Skeletal muscle satellite cell (primary cell): ENCODE data around the gene B4GALNT3.

Experiments
- H3K27me3 ChIP-seq: 2 replicates; pipeline ENCODE4 v1.7.0; 2013; ENCODE audit warnings: low read length; ENCODE audit not compliant: control insufficient read depth, insufficient read depth
- H3K36me3 ChIP-seq: 2 replicates; pipeline ENCODE4 v1.7.0; 2013; ENCODE audit warnings: mild to moderate bottlenecking, control low read depth, low read length; ENCODE audit not compliant: insufficient read depth
- H3K4me1 ChIP-seq: 2 replicates; pipeline ENCODE4 v1.7.0; 2013; ENCODE audit warnings: low read length; ENCODE audit not compliant: control insufficient read depth, insufficient read depth
- H3K4me2 ChIP-seq: 2 replicates; pipeline ENCODE4 v1.7.0; 2013; ENCODE audit warnings: mild to moderate bottlenecking, low read length
- H3K4me3 ChIP-seq: 2 replicates; pipeline ENCODE4 v1.7.0; 2013; ENCODE audit warnings: low read length
- H3K9ac ChIP-seq: 2 replicates; pipeline ENCODE4 v1.7.0; 2013; ENCODE audit warnings: mild to moderate bottlenecking, low read depth, low read length, moderate library complexity
- H3K9me3 ChIP-seq: replicated peaks from 2 replicates; pipeline ENCODE4 v1.7.0; 2013; ENCODE audit warnings: mild to moderate bottlenecking, control low read depth, low read length

Gene B4GALNT3

GRCh38 chr12:563250-563781 is 103.6 kb downstream of the B4GALNT3 start:
- H3K4me3 ChIP-seq, result no peak overlapping the region
- H3K9ac ChIP-seq, result no peak overlapping the region
- peaks cover 48% of the 10 kb centered on the region for H3K27me3 ChIP-seq
- no peak overlapping the region for H3K4me2 ChIP-seq
- no peaks in the 10 kb centered on the region for H3K9me3 ChIP-seq
- no peaks in the 10 kb centered on the region for H3K36me3 ChIP-seq
- H3K4me1 ChIP-seq, result no peaks in the 10 kb centered on the region

DNA sequence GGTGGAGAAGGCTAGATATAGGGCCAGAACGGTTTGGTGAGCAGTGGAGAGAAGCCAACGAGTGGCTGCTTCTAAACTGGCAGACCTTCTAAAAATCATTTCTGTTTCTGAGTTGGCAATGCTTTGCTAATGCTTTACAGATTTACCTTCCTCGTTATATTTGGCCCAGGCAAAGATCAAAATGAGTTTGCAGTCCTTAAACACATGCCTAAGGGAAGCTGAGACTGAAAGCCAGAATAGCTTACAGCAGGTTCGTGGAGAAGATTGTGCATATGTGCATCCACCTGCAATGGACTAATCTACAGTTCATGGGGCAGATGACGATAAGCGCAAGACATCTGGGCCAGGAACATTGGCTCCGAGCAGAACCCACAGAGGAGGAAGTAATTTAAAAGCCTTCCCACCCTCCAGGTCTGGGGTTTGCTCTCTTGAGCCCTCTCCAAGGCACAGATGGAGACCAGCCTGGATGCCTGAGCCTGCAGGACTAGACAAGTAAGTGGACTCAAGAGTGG is 104.1 kb downstream of the B4GALNT3 start:
- no peaks in the 10 kb centered on the region for H3K36me3 ChIP-seq
- H3K4me3 ChIP-seq, result no peak overlapping the region
- H3K9me3 ChIP-seq, result no peaks in the 10 kb centered on the region
- no peak overlapping the region for H3K9ac ChIP-seq
- H3K4me1 ChIP-seq, result no peaks in the 10 kb centered on the region
- H3K27me3 ChIP-seq, result peaks cover 43% of the 10 kb centered on the region
- H3K4me2 ChIP-seq, result no peak overlapping the region

GRCh38 chr12:565161-565560 is 105.4 kb downstream of the B4GALNT3 start:
- no peak overlapping the region for H3K4me2 ChIP-seq
- H3K4me3 ChIP-seq, result no peak overlapping the region
- H3K9me3 ChIP-seq, result no peaks in the 10 kb centered on the region
- no peaks in the 10 kb centered on the region for H3K4me1 ChIP-seq
- H3K27me3 ChIP-seq, result peaks cover 30% of the 10 kb centered on the region
- no peaks in the 10 kb centered on the region for H3K36me3 ChIP-seq
- H3K9ac ChIP-seq, result no peak overlapping the region

DNA sequence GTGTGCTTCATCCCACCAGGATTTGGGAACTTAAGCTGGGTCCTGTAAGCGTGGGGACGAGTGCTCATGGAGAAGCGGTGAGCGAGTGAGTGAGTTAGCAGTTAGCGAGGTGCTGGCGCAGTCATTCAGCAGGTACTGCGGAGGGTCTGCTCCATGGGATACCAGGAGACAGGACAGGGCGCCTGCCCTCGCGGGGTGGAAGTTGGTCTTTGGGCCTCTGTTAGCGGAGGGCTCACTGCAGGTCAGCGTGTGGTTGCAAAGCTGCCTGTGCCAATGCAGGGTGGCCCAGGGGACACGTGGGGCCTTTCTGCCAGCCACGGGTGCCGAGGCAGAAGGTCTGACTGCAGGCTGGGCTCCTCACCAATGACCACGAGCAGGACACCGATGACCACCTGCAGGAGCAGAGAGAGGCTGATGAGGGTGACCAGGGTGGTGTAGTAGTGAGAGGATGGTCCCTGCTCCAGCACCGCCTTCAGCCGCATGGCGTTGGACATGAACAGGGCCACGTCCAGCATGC is 105.9 kb downstream of the B4GALNT3 start:
- Histone ChIP-seq H3K27me3 (peaks cover 25% of the 10 kb centered on the region), H3K4me2 (no peak overlapping the region), H3K4me3 (no peak overlapping the region), H3K4me1 (peaks cover 2% of the 10 kb centered on the region), H3K36me3 (no peaks in the 10 kb centered on the region), H3K9ac (no peak overlapping the region), H3K9me3 (no peaks in the 10 kb centered on the region)

- Histone ChIP-seq H3K4me3 (no peak overlapping the region), H3K4me1 (peaks cover 22% of the 10 kb centered on the region), H3K9me3 (no peaks in the 10 kb centered on the region), H3K4me2 (no peak overlapping the region), H3K9ac (no peak overlapping the region), H3K36me3 (no peaks in the 10 kb centered on the region), H3K27me3 (peaks cover 9% of the 10 kb centered on the region)
Observed at GRCh38 chr12:568486-568885, 108.7 kb downstream of the B4GALNT3 start.

- H3K4me1 ChIP-seq, result peaks cover 22% of the 10 kb centered on the region
- no peaks in the 10 kb centered on the region for H3K9me3 ChIP-seq
- H3K4me2 ChIP-seq, result peak overlapping the region; percentile 91
- no peaks in the 10 kb centered on the region for H3K36me3 ChIP-seq
- H3K27me3 ChIP-seq, result peaks cover 8% of the 10 kb centered on the region
- peak overlapping the region; percentile 82 for H3K4me3 ChIP-seq
- peak overlapping the region; percentile 79 for H3K9ac ChIP-seq
Observed at GRCh38 chr12:569091-569676, 109.4 kb downstream of the B4GALNT3 start.

- Histone ChIP-seq H3K36me3 (no peaks in the 10 kb centered on the region), H3K4me2 (peak overlapping the region; percentile 91), H3K27me3 (peaks cover under 1% of the 10 kb centered on the region), H3K4me3 (peak overlapping the region; percentile 82), H3K9me3 (no peaks in the 10 kb centered on the region), H3K4me1 (peaks cover 27% of the 10 kb centered on the region), H3K9ac (peak overlapping the region; percentile 79)
Observed at GRCh38 chr12:569803-570434, 110.2 kb downstream of the B4GALNT3 start.

GRCh38 chr12:570435-570920 is 110.7 kb downstream of the B4GALNT3 start:
- Histone ChIP-seq H3K36me3 (no peaks in the 10 kb centered on the region), H3K9ac (peak overlapping the region; percentile 79), H3K4me2 (peak overlapping the region; percentile 91), H3K4me3 (peak overlapping the region; percentile 82), H3K27me3 (no peaks in the 10 kb centered on the region), H3K9me3 (no peaks in the 10 kb centered on the region), H3K4me1 (peaks cover 33% of the 10 kb centered on the region)

DNA sequence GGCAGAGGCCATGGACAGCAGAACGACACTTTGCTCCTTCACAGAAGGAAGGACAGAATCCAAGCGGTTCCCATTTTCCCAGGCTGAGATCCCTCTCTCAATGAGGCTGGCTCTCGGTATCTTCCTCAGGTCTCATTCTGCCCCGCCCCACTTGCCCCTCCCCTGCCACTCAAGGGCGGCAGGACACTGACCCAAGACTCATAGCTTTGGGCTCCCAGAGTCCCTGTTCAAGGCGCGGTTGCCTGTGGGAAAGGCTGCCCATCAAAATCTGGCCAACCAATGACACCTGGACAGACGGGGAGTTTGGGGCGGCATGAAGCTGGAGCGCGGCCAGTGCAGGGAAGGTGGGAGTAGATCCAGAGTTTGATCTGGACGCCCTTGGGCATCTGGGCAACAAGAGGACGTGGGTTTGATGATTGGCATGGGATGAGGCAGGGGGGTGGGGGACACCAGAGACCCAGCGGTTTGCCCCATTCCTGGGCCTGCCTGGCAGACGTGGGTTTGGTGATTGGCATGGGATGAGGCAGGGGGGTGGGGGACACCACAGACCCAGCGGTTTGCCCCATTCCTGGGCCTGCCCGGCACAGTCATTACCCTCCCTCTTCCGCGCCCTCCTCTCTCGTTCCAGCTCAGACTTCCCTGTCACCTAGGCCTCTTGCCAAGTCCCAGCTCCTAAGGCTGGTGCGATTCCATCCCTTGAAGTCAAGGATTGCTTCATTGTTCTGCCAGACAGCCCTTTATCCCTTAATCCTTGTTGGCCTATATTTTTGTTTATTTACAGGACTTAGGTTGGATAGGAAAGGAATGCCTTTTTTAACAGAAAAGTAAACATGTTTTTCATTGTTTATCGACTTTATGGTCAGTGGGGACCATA is 111.4 kb downstream of the B4GALNT3 start:
- Histone ChIP-seq H3K4me1 (peaks cover 38% of the 10 kb centered on the region), H3K27me3 (no peaks in the 10 kb centered on the region), H3K9me3 (no peaks in the 10 kb centered on the region), H3K36me3 (no peaks in the 10 kb centered on the region), H3K9ac (peak overlapping the region; percentile 79), H3K4me3 (peak overlapping the region; percentile 82), H3K4me2 (peak overlapping the region; percentile 91)

DNA sequence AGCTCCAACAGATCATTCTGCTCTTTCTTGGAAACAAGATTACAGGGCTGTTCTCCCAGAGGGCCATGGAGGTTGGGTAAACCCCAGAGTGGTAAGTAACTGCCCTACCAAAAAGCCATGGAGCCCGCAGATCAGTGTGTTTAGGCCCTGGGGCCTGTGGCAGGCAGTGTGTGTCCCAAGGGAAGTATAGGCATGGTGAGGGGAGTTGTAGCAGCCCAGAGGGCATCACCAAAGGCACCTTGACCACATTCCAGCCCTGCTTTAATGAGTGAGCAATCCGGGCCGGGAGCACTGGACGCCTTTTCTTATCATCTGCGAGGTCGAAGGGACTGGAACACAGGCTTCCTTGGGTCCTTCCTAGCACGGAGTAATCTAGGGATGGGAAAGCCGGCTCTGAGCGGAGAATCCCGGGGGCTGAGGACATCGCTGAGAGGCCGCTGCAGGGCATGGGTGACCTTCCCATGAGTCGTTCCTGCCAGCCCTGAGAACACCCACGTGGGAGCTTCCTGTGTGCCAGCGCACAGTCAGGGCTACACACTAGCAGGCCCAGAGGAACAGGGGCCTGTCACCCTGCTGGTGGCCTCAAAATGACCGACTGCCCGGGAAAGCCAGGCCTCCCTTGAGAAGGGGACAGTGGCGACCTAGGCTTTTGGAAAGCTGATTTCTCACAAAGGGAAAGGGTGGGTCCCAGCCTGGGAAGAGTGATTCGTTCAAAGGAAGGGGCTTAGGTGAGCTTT is 112.2 kb downstream of the B4GALNT3 start:
- no peaks in the 10 kb centered on the region for H3K9me3 ChIP-seq
- H3K4me3 ChIP-seq, result peak overlapping the region; percentile 5
- peak overlapping the region; percentile 30 for H3K9ac ChIP-seq
- peaks cover 44% of the 10 kb centered on the region for H3K4me1 ChIP-seq
- peak overlapping the region; percentile 91 for H3K4me2 ChIP-seq
- no peaks in the 10 kb centered on the region for H3K36me3 ChIP-seq
- no peaks in the 10 kb centered on the region for H3K27me3 ChIP-seq
